GM19397 (cell line): Measurements from ENCODE around the gene CEP104.

Experiments
- ATAC-seq: cut with Tn5 transposase; IDR thresholded peaks from one replicate; pipeline ENCODE4 v1.9.1; 2021; ENCODE audit warnings: mild to moderate bottlenecking, moderate library complexity; ENCODE audit not compliant: unreplicated experiment

CEP104 gene

DNA sequence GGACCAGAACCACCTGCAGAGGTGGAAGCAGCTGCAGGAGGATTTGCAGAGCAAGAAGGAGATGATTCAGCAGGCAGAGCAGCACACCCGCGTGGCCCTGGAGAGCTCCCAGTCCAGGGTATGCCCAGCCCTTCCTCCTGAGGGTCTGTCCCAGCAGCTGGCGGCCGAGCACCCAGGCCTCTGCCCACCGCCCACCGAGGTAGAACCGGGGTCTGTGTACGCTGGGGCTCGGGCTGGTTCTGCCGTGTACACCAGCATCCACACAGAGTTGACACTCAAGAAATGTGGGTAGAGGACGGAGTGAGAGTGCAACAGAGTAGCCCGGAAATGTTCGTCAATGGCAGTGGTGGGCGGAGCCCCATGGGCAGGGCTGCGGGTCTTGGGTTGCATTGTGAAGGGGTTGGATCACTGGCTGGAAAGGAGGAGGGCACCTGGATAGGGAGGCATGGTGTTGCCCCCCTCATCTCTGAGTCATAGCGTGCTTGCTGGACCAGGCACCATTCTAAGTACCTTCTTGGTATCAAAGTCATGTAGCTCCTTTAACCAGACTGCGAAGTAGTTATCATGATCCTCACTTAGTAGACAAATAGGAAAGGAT lies 89.6 kb downstream of the CEP104 start:
- no peak for ATAC-seq

DNA sequence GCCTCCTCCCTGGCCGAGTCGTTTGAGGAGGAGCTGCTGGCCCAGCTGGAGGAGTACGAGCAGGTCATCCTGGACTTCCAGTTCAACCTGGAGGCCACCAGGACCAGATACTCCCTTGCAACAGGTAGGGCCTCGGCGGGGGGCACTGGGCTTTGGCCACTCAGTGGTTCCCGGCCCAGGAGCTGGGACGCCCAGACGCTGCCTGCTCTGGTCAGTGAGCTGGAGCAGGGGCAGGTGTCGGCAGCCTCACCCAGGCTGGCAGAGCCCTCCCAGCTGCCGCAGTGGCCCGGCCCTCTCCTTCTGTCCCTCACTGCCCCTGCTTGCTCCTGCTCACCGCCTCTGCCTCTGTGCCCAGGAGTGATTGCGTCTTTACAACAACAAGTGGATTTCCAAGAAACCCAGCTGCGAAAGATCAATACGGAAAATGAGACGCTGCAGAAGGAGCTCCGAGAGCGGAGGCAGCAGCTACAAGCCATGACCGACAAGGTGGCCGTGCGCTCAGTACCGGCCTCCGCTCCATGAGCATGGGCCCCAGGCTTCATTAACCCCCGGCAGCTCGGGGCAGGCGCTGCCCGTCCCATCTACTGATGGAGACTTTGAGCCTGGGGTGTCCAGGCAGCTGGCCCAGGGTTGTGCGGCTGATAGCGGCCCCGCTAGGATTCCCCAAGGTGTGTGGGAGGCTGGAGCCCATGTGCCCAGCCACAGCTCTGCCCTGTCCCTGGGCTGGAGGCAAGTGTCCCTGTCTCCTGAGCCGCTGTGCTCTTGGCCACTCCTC lies 93.5 kb downstream of the CEP104 start:
- no peak for ATAC-seq

- ATAC-seq = no peak
Observed at GRCh38 chr1:3762873-3763228, 94.2 kb downstream of the CEP104 start.

DNA sequence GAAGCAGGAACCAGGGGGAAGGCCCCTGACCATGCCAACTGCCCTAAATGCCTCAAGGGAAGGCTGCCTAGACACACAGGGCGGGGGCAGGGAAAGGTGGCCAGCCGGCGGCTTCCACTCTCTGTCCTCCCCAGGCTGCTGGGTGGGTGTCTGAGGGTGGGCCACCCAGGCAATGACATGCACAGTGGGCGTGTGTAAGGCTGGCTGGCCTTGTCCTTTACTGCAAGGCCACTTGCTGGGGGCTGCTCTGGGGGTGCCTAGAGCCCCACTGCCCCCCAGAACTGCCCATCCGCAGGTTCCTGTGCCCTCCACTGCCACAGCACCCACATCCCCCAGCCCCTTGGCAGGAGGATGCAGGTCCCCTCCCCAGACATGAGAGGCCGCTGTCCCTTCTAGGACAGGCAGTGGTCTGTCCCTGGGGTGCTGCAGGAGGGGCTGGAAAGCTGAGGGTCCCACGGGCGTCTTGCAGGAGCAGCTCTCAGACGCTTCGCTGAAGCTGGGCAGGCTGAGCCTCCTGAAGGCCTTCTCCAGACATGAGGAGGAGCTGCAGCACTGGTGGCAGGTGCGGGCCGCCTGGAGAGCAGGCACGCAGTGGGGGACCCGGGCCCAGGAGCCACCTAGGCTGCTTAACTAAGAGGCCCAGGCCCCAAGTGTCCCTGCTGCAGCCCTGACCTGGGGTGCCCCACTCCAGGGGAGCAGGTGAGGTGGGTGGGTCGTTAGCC lies 94.7 kb downstream of the CEP104 start:
- ATAC-seq = no peak
